ENCODE measurements around the gene SOCS7.

The SOCS7 gene

DNA sequence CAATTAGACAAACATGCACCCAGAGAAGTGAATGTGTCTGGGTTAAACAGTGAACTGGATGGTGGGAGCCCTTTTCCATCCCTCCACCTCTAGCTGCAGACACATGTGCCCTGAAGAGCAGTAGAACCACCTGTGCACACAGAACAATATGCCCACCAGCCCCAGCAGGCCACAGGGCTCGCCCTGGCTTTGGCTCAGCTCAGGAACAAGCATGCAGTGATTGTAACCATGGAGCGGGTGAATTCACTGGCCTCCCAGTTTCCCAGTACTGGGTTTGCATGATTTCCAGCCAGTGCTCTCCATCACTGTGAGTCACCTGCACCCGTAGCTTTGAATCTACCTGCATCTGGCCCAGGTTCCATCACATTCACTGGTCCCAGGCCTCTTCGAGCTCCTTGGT is 13.1 kb upstream of the SOCS7 start:
- DNase-seq: no peak

GRCh38 chr17:38339891-38340290 is 11.8 kb upstream of the SOCS7 start:
- DNase-seq: no peak

DNA sequence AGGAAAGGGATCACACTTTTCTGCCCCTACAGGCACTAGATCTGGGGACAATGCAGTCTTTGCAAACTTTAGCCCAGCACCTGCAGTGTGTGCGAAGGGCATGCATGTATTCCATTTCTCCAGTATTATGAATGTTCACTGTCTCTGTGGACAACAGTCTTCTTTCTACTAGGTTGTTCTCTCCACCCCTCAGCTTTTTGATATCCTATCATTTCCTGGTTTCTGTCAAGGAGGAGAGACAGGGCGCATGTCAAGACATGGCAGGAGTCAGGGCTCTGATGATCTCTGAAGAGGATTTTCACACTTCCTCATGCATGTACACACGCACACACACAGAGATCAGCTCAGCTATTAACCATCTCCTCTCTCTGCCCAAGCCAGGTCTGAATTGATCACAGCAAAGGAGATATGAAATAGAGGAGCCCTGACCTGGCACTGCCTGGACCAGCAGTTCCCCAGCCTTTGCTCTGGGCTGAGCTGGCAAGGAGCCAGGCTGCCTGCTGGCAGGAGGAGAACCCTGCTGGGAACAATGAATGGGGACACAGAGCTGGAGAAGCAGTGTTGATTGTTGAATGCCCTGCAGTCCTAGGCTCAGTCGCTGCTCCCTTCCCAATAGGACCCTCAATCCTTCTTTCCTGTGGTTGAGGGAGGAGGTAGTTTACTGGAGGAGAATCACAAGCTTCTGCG is 10.5 kb upstream of the SOCS7 start:
- DNase-seq: peak; percentile 72

GRCh38 chr17:38342886-38343607 is 8.6 kb upstream of the SOCS7 start:
- no peak for DNase-seq

DNA sequence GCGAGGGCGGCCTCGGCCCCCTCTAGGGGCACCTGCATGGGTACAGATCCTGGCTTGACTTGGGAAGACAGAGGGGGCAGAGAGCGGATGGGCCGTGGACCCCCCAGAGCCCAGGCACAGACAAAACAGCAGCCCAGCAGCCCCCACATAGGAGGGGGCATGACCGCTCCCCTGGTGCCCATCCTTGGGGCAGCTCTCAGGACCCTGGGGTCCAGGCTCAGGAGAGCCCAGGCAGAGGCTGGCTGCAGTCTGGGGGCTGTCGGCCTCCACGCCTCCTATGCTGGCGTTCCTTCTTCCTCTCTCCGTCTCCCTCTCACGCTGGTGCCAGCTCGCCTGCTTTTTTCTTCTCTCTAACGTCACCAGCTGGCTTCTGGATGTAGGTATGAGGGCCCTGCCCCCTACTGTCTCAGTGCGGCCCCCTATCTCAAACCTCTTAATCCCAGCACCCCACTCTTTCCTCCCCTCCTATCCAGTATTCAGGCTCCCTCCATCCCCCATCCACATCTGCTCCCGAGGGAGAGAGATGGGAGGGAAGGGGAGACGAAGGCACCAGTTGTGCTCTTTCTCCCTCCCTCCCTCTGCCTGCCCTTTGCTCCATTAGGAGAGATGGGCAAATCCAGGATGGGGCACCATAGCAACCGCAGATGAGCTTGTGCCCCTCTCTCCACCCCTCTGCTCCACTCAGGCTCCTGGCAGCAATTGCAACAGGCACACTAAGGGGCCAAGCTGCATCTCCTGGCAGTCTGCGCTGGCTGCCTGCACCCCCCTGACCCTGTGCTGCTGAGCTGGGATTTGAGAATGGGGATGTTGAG is 7.8 kb upstream of the SOCS7 start, which contains the start of gene GPR179:
TSS of gene GPR179 (minus strand) at position 349 of the 812 bp plus-strand sequence. CDS start at position 182, 167 bp downstream.
- DNase-seq: no peak

DNA sequence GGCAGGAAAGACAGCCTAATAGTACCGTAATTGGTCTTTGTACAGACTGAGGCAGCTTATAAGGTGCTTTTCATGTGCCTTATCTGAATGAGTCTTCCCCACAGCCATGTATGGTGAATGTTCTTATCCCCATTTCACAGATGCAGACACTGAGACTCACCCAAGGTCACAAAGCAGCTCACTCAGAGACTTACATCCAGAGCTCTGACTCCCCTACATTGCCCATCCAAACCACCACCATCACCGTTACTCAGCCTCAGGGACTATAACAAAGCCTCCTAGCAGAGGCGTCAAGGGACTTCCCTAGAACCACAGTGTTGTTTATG is 7.3 kb upstream of the SOCS7 start:
- DNase-seq: no peak

- DNase-seq: no peak
Observed at GRCh38 chr17:38345743-38346142, 5.9 kb upstream of the SOCS7 start.

DNA sequence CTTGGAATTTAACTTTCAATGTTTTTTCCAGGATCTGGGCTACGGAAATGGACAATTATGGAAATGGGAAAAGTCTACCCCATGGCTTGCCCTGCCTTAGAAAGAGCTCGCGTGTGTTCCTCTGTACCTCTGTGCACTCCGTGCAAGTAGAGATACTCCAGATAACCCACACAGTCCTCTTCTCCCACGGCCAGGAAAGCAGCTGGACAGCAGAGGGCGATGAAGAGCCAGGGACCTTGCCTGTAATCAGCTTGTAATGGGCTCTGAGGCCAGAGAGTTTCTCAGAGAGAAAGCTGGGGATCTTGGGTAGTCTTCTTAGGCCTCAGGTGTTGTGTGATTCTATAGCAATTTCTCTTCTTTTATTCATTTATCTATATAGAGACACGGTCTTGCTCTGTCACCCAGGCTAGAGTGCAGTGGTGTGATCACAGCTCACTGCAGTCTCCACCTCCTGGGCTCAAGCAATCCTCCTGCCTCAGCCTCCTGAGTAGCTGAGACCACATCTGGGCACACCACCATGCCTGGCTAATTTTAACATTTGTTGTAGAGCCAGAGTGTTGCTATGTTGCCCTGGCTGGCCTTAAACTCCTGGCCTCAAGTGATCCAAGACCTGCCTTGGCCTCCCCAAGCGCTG is 2.4 kb upstream of the SOCS7 start:
- DNase-seq: peak; percentile 96

DNA sequence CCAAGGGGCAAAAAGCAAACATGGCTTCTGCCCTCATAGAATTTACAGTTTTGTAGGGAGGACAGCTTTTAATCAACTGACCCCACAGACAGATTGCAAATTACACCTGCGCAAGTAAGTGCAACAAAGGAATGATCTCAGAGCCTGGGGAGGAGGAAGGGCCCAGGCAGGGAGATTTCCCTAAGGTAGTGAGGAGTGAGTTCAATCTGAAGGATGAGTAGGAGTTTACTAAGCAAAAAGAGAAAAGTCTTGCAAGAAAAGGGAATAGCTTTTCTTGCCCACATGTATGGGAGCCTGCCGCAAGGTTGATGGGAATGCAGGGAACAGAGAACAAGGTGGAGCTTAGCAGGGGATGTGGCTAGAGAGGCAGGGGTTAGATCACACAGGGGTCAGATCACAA is 1.6 kb upstream of the SOCS7 start:
- DNase-seq: no peak

DNA sequence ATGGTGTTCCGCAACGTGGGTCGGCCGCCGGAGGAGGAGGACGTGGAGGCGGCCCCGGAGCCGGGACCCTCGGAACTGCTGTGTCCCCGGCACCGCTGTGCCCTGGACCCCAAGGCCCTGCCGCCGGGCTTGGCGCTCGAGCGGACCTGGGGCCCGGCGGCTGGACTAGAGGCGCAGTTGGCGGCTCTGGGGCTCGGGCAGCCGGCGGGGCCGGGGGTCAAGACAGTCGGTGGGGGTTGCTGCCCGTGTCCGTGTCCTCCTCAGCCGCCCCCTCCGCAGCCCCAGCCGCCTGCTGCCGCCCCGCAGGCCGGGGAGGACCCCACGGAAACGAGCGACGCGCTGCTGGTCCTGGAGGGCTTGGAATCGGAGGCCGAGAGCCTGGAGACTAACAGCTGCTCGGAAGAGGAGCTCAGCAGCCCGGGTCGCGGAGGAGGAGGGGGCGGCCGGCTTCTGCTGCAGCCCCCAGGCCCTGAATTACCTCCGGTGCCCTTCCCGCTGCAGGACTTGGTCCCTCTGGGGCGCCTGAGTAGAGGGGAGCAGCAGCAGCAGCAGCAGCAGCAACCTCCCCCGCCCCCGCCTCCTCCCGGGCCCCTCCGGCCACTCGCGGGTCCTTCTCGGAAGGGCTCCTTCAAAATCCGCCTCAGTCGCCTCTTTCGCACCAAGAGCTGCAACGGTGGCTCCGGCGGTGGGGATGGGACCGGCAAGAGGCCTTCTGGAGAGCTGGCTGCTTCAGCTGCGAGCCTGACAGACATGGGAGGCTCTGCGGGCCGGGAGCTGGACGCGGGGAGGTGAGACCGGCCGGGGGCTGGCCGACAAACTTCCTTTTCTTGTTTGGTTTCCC is 821 bp downstream of the SOCS7 start:
- peak; percentile 62 for DNase-seq

DNA sequence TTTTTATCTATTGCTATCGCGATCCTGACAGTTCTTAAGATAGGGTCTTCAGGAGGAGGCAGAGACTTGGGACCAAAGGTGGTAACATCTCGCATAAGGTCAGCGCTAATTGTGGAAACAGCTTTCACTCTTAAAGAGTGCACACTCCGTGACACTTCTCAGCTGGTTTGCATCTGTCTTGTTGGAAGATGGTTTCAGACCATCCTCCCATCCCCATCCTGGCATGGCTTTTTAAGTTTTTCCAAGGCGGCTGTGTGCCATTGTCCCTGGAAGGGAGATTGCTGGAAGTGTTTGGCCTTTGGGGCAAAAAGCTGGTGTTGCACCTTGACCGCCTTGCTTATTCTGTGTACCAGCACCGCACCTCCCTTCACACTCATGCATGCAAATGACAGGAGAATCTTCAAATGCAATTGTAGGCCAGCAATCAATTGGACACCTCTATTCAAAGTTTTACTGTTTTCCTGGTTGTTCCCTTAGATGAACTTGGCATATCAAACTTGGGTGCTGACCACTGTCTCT is 1.5 kb downstream of the SOCS7 start:
- DNase-seq: no peak

DNA sequence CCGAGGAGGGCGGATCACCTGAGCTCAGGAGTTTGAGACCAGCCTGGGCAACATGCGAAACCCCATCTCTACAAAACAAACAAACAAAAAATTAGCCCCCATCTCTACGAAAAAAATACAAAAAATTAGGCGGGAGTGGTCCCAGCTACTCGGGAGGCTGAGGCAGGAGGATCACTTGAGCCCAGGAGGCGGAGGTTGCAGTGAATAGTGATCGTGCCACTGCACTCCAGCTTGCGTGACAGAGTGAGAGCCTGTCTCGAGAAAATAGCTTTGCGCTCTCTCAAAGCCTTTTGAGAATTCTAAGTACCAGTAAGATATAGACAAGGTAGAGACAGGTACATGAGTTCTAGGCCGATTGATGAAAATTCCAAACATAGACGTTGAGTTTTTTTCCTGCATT is 2.0 kb downstream of the SOCS7 start:
- DNase-seq: no peak

DNA sequence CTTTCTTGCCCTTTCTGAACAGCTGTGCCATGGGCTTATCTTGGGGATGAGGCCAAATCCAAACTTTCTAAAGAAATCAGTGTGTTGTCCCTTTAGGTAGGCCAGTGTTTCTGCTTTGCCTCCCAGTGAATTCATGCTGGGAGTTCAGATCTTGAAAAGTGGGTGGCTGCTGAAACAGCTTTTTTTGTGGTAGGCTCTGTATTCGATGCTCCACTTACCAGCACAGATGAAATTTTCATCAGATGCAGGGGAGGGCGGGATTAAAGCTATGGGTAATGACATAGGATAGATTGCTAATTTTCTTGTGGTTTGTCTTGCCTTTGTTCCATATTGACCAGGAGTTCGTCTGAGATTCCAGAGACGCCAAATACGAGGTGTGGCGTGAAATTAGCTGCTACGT is 2.8 kb downstream of the SOCS7 start:
- DNase-seq: no peak

DNA sequence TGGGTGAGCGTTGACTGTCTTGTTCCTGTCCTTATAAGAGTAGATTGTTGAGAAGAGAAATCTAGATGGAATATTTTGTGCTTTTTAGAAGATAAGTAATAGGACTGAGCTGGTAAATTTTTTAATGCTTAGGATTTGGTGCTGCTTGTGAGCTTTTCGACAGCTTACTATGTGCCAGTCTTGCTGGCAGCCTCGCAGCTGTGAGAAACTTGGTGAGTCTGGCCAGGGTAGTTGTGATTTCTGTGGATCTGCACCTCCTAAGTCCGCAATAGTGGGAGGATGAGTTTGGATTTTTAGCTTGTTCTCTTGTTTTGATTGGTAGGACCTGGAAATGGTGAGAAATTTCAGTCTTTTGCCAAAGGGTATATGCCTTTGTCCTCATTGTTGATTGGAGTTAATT is 3.6 kb downstream of the SOCS7 start:
- no peak for DNase-seq

- DNase-seq: no peak
Observed at GRCh38 chr17:38357486-38358123, 6.0 kb downstream of the SOCS7 start.

DNA sequence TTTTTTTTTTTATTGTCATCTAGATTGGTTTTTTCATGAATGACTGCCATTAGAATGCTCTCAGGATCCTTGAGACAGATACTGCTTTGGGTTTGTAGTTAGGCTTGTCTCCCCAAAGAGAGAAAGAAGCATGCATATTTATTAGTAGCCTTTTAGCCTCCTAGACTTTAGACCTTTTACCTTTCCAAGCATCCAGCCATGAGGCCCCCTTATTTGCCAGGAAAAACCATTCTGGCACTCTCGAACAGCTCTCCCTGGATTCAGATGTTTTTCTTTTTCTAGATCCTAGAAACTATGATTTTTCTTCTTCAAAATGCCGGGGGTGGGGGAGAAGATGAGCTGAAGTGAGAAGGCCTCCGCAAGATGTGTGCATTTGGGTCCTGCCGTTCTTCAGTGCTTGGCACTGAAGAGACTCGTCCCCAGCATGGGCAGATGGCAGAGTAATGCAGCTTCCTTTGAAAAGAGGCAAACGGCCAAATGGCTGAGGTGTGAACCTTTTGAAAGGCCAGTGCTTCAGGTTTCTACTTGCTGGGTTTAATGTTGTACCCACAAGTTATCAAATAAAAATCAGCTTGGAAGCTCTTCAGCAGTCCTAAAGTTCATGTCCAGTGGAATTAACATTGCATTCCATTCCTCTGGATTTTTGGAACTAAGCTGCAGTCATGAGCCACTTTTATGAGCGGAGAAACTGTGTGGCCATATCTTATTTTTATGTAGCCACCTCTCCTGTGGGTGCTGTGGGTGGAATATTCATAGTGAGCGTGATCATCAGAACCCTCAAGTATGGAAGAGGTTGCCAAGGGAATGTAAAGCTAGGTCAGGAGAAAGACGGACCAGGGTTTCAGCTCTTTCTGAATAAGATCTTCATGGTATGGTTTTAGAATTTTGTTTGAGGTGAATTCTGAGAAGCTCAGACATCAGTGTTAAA is 7.2 kb downstream of the SOCS7 start:
- no peak for DNase-seq

DNA sequence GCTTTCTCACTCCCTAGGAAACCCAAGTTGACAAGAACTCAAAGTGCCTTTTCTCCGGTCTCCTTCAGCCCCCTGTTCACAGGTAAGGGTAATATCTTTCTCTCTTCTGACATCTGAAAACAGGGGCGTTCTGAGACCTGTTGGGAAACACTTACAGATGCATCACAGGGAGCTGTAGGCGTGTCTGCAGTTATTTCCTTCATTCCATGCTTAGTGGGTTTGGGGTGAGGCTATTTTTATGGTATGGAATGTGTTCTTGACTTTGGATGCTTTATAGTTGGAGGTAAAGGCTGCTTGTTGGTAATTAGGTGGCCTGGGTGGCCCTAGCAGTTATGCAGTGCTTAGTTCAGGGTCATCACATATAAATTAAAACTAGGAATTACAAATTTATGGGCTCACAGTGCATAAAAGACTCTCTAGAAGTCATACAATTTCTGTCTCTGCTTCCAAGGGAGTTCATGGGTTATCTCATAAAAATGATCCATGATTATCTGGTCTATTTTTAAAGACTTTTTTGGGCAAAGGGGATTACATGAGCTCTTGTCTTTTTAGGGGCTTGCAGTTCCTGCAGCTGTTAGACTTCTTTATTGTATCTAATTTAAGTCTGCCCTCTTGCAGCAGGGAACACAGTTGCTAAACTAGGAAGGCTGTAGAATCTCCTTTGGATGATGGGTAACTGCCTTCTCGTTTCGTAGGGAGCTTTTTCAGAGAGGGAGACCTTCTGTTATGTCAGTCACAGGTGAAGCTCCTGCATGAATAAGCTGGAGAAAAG is 10.2 kb downstream of the SOCS7 start:
- no peak for DNase-seq

GRCh38 chr17:38363016-38363415 is 11.4 kb downstream of the SOCS7 start:
- DNase-seq: no peak

DNA sequence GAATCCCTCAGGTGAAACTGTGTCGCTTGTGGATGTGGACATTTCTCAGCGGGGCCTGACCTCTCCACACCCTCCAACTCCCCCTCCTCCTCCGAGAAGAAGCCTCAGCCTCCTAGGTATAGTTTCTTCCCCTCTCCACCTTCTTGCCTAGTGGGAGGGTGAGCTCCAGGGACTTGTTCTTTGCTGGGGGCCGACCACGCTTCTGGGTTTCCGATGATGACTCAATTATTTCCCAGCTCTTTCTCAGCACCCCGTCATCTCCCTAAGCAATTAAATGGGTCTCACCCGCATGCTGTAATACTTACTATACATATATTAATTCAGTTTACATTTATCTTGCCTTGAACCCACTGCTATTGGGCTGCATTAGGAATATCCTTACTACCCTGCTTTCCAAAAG is 13.1 kb downstream of the SOCS7 start:
- no peak for DNase-seq

Measured in eye (tissue), 1 donor.